ENCODE measurements around the gene EVI5.

GRCh38 chr1:92577261-92577895 is 207.5 kb downstream of the EVI5 start:
- TF ChIP-seq EZH2 (IDR thresholded peaks at IDR 0.05; ENCODE audit: borderline replicate concordance) (no peak), CTCF (IDR thresholded peaks at IDR 0.05; ENCODE audit: poor library complexity) (no peak), EZH2phosphoT487 (IDR thresholded peaks at IDR 0.05; ENCODE audit: low read depth, severe bottlenecking, unreplicated experiment) (no peak)

Measured in hepatocyte (in vitro differentiated cells).